Right renal pelvis (tissue), 4 donors: ENCODE results near the gene BOK. TPM values are rescaled to one million over a fixed set of nuclear protein-coding genes. Genes with fewer than 3 reads are reported as not detected.
"Not testable (repeated sequence)": the region's sequence is repeated elsewhere in the genome, so short reads cannot be mapped to it uniquely, and the experiment has no call there.

Experiments
- DNase-seq, 4 donors: peaks; one replicate each; pipeline ENCODE4 v3.0.0-alpha.2; 2013; ENCODE audit warnings: low read depth in 4 of 4, low spot score in 3 of 4, missing footprints in 1 of 4
- polyA plus RNA-seq, 4 donors: library from polyadenylated mRNA; unstranded; fragments of 120-200 nt; gene quantifications; one replicate each; pipeline ENCODE4 v1.2.1, GENCODE V29; 2013; ENCODE audit not compliant: insufficient read length in 4 of 4

BOK gene
- 10 to 100 TPM; 19.7 to 32.1 (median 24.2) TPM for polyA plus RNA-seq

DNA sequence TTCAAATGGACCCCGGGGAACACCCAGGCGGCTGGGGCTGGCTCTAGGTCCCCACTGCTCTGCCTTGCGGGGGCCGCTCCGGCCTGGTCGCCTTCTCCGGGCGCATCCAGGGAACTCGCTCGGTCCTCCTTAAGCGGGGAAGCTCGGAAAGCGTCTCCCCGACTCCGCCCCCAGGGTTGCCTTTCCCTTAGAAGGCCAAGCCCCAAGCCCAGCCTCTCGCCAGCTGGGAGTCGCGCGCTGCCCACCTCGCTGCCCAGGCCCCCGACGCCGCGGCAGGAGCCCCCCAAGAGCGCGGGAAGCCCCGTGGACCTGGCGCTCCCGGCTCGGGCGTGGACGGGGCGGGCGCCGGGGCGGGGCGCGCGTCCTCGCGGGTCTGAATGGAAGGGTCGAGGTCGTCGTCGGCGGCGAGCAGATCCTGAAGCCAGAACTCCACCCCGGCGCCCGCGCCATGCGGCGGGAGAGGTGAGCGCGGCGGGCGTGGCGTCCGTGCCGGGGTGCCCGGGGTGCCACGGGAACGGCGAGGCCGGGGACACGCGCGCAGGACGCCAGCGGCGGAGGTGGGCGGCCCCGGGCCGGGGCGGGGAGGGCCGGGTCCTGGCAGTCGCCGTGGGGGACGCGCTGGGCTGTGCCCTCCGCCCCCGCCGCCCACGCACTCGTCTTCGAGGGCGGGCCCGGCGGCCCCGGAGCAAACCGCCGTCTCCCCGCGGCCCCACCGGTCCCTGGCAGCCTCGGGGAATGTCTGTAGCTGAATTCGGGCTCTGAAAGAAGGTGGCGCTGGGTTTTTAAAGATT is at the start of gene BOK:
Gene BOK (plus strand): TSS at position 214 of the 791 bp plus-strand sequence. CDS start 739 bp downstream, outside the sequence.
- no peak for DNase-seq

- DNase-seq: no peak
Observed at GRCh38 chr2:241509155-241509784, 49.3 kb upstream of the BOK start.

DNA sequence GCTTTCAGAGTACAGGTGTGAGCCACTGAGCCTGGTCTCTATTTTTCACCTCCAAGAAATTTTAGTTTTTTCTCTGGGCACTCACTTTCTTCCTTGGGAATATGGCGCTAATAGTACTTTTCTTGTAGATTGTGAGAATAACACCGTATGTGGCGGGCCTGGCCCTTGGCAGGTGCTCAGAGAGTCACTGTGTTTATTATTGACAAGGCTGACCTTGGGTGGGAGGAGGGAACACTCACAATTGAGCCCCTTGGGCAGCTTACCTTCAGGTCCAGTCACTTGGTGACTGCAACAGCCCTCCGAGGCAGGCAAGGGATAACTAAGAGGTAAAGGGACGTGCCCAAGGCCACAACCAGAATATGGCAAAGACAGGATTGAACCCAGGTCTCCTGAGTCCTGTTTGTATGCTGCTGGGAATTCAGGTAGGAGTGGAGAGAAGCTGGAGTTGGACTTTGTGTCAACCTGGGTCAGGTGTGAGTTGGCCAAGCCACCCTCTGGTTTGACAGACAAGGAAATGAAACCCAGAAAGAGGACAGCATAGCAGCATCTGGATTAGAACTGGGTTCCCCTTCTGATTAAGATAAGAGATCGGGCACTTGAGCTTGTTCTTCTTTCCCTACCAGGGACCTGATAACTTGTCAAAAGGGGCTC is 47.3 kb upstream of the BOK start:
- no peak for DNase-seq

GRCh38 chr2:241514553-241514952 is 44.0 kb upstream of the BOK start:
- no peak for DNase-seq

DNA sequence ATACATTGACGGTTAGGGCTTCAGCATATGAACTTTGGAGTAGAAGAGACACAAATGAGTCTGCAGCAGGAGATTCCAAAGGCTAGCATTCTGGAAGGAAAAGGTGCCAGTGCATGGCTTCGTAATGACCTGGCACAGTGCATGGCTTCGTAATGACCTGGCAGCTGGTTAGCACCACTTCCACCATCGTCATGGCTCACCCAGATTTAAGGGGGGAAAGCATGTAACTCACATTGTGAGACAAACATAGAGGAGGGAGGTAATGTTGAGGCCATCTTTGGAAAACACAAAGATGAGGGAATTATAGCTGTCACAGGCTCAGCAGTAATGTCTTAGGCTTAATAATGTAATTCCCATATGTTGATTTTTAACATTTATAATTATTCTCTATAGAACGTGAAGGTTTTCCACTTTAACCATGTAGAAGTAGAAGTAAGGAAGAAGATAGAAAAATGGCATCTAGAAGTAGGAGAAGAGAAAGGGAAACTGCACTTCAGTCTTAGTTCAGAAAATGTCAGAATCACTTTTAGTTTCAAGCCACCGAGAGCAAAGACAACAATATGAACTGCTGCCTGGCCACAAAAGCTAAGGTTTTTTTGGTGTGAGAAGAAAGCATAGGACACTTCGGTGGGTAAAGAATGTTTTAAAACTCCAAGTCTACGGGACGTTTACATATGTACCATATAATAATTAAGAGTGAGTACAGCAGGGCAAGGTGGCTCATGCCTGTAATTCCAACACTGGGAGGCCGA is 43.4 kb upstream of the BOK start:
- DNase-seq: no peak

DNA sequence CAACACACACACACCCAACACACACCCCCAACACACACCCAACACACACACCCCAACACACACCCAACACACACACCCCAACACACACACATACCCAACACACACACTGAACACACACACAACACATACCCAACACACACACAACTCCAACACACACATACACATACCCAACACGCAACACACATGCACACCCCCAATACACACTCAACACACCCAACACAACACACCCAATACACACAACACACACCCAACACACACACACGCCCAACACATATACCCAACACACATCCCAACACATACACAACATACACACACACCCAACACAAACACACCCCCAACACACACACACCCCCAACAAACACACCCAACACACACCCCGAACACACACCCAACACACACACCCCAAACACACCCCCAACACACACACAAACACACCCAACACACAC is 42.0 kb upstream of the BOK start:
- no peak for DNase-seq

- no peak for DNase-seq
Observed at GRCh38 chr2:241517297-241517696, 41.2 kb upstream of the BOK start.

DNA sequence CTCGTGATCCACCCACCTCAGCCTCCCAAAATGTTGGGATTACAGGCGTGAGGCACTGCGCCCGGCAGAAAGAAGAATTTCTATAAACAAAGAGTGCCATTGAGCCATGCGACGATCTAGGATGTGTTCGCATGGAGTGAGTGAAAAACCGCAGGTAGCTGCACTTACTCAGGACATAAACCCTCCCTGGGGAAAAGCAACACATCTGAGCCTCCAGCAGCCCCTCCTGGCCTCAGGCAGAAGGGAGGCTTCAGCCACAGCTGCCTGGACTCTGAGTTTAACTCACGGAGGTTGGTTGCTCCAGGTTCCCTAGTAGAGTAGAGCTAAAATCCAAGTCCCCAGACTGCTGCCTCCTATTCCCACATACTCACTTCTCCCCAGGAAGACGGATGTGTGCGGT is 38.9 kb upstream of the BOK start:
- DNase-seq: no peak

GRCh38 chr2:241522477-241522876 is 36.1 kb upstream of the BOK start:
- no peak for DNase-seq

GRCh38 chr2:241525818-241526780 is 32.4 kb upstream of the BOK start:
- DNase-seq: not testable (repeated sequence)

DNA sequence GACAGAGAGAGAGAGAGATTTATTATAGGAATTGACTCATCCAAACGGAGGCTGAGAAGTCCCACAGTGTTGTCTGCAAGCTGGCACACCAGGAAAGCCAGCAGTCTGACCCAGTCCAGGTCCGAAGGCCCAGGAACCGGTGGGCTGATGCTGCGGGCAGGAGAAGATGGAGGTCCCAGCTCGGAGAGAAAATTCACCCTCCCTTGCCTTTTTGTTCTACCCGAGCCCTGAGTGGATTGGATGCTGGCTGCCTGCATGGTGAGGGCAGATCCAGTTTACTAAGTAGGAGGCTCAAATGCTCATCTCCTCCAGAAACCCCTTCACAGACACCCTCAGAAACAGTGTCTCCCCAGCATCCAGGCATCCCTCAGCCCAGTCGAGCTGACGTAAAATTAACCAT is 28.0 kb upstream of the BOK start:
- no peak for DNase-seq

DNA sequence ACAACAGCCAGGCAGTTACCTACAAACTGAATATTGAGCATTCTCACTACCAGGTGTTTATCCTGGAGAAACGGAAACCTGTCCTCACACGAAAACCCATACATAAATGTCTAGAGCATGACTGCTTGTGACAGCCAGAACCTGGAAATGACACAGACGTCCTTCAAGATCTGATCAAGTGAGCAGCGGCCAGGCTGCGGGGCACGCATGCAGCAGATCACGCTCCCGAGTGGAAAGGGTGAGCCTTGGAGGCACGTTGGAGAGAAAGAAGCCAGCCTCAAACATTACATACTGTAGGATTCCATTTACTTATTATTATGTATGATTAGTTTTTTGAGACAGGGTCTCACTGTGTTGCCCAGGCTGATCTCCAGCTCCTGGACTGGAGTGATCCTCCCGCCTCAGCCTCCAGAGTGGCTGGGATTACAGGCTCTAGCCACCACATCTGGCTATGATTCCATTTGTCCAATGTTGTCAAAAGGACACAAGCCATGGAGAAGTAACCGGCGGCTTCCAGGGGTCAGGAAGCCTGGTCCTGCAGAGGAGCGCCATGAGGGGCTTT is 27.3 kb upstream of the BOK start:
- no peak for DNase-seq

GRCh38 chr2:241532168-241532567 is 26.4 kb upstream of the BOK start:
- DNase-seq: no peak

DNA sequence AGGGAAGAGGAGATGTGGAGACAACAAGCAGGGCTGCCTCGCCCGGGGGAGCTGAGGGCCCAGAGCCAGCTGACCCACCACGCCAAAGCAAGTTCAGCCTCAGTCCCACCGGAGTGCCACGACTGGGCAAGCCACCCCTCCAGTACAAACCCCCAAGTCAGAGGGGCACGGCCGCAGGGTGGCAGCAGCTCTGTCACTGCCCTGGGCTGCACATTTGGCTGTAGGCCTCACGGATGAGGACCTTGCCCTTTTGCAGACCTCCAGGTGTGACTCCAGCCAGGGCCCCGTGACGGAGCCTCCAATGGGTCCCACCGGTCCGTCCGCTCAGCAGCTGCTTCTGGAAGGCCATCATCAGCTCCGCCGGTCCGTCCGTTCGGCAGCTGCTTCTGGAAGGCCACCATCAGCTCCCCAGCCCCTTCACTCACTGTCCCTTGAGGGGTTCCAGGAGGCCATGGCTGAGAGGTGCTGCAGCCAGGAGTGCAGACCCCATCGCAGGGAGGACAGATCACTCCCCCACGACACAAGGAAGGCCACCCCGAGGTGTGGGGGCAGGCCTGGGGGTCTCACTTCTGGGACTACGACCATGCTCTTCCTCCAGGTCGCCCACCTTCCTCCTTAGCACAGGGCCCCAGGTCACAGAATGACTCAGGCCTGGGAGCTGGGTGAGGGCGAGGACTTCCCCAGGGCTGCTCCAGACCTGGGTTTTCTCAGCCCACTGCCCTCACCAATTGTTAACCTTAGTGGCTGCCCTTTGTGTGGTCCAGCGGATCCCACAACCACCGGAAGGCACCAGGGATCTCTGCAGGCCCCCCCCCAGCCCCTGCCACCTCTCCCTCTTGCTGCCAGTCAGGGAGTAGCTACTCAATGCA is 25.6 kb upstream of the BOK start:
- no peak for DNase-seq

GRCh38 chr2:241534293-241534692 is 24.3 kb upstream of the BOK start:
- DNase-seq: no peak

GRCh38 chr2:241534701-241535375 is 23.7 kb upstream of the BOK start:
- DNase-seq: no peak

DNA sequence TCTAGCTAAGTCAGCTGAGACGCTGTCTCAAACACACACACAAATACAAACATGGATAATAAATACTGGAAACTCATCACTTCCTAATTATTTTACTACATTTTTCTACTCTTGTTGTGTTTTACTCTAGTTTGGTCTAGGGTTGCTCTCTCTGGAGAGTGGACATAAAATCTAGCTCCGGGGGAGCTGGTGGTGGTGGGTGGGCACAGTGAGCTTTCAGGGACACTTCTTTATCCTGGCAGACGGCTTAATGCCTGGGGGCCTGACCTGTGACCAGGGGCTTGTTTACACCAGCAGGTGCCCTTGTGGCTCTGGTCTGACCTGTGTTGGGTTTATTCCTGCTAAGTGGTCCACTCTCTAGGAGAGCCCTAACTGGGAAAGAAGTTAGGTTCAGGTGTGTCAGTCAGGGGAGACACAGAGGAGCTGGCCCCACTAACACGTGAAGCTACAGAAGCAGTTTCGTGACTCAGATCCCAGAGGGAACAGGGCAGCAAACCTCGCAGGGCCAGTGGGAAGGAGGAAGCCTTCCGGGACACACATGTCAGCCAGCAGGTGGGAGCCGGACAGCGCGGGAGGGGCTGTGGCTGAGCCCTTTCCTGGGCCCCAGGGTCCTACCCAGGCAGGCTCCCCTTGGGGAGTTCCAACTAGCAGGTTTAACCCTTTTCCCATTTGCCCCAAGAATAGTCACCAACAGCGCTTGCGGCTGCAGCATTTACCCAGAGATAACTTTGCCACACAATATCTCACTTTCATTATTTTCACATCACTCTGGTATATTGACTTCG is 22.5 kb upstream of the BOK start:
- DNase-seq: no peak
